ENCODE results near the gene SMDT1. TPM values are rescaled to one million over a fixed set of nuclear protein-coding genes. Genes with fewer than 3 reads are reported as not detected.

Gene SMDT1
- total and polyA plus RNA-seq, 2 of the 4 experiments (the other 2 are of a cell fraction): 2.3 to 15.7 TPM

DNA sequence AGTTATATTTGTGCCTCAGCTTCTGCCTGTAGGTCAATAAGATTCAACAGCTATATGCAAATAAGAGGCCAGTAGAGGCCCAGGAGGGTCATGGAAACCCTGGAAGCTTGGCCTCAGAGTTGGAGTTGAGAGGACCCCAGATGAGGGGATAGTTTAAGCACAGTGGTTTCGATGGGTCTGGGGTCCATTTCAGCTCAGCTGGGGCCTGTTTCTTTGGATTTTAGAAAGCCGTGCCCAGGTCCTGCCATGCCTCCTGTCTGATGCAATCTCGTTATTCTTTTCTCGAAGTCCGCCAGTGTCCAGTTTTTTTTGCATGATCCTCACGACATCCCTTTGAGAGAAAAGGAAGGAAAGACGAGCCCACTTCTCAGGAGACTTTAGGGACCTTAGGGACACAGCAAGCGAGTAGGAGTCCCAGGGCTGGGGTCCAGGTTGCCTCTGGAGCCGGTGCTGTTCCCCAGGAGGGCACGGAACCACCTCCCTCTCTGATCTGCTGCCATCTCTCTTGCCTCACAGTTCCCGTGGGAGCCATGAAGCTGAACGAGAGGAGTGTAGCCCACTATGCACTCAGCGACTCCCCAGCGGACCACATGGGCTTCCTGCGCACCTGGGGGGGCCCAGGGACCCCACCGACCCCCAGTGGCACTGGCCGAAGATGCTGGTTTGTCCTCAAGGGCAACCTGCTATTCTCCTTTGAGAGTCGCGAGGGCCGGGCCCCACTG, 2.6 kb upstream of the SMDT1 start (continued):
- TF ChIP-seq CEBPB (IDR thresholded peaks at IDR 0.05; ENCODE audit: low read depth, low read length) (no peak), RFX5 (IDR thresholded peaks at IDR 0.05; ENCODE audit: low read depth, low read length) (no peak), NFE2L2 (IDR thresholded peaks at IDR 0.05; ENCODE audit: low read depth, low read length) (no peak), RCOR1 (IDR thresholded peaks at IDR 0.05; ENCODE audit: insufficient replicate concordance, low read length) (no peak), BHLHE40 (IDR thresholded peaks at IDR 0.05; ENCODE audit: low read depth, low read length) (no peak), MXI1 (IDR thresholded peaks at IDR 0.05; ENCODE audit: borderline replicate concordance, low read depth, low read length) (no peak)
